Small intestine (tissue), 7 donors: ENCODE data around the gene TUBG2. TPM values are rescaled to one million over a fixed set of nuclear protein-coding genes. Genes with fewer than 3 reads are reported as not detected.

ENCODE experiments used
- DNase-seq, 2 donors: peaks; one replicate each; pipeline versions ENCODE4 v3.0.0 to v3.0.0-alpha.2; 2013
- FAIRE-seq: peaks from 2 replicates; lab custom pipeline; 2012; peaks lifted over from hg19 to GRCh38; lab: Jason Lieb, UNC
- H3K27ac ChIP-seq, 3 donors: one replicate each; pipeline ENCODE4 v1.5.1; 2013; ENCODE audit warnings: low read length in 2 of 3, mild to moderate bottlenecking in 2 of 3, control low read depth in 1 of 3, inconsistent platforms in 1 of 3, low read depth in 1 of 3, moderate library complexity in 1 of 3
- H3K27me3 ChIP-seq, 3 donors: one replicate each; pipeline ENCODE4 v1.6.1; 2013; ENCODE audit warnings: low read length in 3 of 3, inconsistent platforms in 1 of 3; ENCODE audit not compliant: control insufficient read depth in 3 of 3, insufficient read depth in 3 of 3
- H3K36me3 ChIP-seq, 3 donors: one replicate each; pipeline ENCODE4 v1.6.1; 2013; ENCODE audit warnings: low read length in 3 of 3, inconsistent platforms in 1 of 3, low read depth in 1 of 3, mild to moderate bottlenecking in 1 of 3, moderate library complexity in 1 of 3; ENCODE audit not compliant: control insufficient read depth in 3 of 3, insufficient read depth in 2 of 3
- H3K4me1 ChIP-seq, 3 donors: one replicate each; pipeline ENCODE4 v1.6.1; 2013; ENCODE audit warnings: low read length in 2 of 3, inconsistent platforms in 1 of 3, low read depth in 1 of 3, mild to moderate bottlenecking in 1 of 3, moderate library complexity in 1 of 3; ENCODE audit not compliant: control insufficient read depth in 3 of 3, insufficient read depth in 2 of 3
- H3K4me3 ChIP-seq, 3 donors: one replicate each; pipeline ENCODE4 v1.5.1; 2013; ENCODE audit warnings: low read length in 3 of 3, control low read depth in 1 of 3, inconsistent platforms in 1 of 3, low read depth in 1 of 3, mild to moderate bottlenecking in 1 of 3, moderate library complexity in 1 of 3
- H3K9me3 ChIP-seq, 2 donors: one replicate each; pipeline ENCODE4 v1.6.1; 2013; ENCODE audit warnings: low read depth in 1 of 2, low read length in 1 of 2; ENCODE audit not compliant: control insufficient read depth in 2 of 2, insufficient read depth in 1 of 2
- WGBS, 3 donors: extraction: QIAGEN DNeasy Blood & Tissue Kit; methylation state at CpG; one replicate each; pipeline ENCODE4 v1.1.7; 2013; 5-methylcytosine and 5-hydroxymethylcytosine counted together
- polyA plus RNA-seq, 4 donors: library from polyadenylated mRNA; stranded (reverse) in 3 of 4; unstranded in 1 of 4; fragments of 200-250 nt in 3 of 4; fragments of 120-200 nt in 1 of 4; gene quantifications; one replicate each; pipeline versions ENCODE4 v1.2.1 to v1.2.3, GENCODE V29; 2013
- donor health status: healthy with polysubstance abuse.
- donor health status: control.
- donor health status: control.
- donor health status: Bipolar disorder and iron deficiency.
- donor health status: healthy.

TUBG2 gene
- polyA plus RNA-seq, 4 donors: 1.3 to 15.4 (median 4.9) TPM

- peaks cover 0 to 78% (median 2%) of the 10 kb centered on the region in 3 donors for H3K27me3 ChIP-seq
- H3K27ac ChIP-seq: no peak overlapping the region
- DNase-seq (peak in 1 of 2 donors; percentile 44), FAIRE-seq (no peak)
- peaks cover 0 to 1% of the 10 kb centered on the region in 2 donors for H3K9me3 ChIP-seq
- peaks cover 0 to 22% (median 0%) of the 10 kb centered on the region in 3 donors for H3K36me3 ChIP-seq
- WGBS, 3 donors: 6 to 21% (median 10%) methylated on average over 23 to 25 of the region's 25 CpGs
- H3K4me1 ChIP-seq: peaks cover 0 to 82% (median 15%) of the 10 kb centered on the region in 3 donors
- H3K4me3 ChIP-seq: peak overlapping the region in 1 of 3 donors; percentile 48
Measured at GRCh38 chr17:42683407-42684034, 24.4 kb downstream of the TUBG2 start.

DNA sequence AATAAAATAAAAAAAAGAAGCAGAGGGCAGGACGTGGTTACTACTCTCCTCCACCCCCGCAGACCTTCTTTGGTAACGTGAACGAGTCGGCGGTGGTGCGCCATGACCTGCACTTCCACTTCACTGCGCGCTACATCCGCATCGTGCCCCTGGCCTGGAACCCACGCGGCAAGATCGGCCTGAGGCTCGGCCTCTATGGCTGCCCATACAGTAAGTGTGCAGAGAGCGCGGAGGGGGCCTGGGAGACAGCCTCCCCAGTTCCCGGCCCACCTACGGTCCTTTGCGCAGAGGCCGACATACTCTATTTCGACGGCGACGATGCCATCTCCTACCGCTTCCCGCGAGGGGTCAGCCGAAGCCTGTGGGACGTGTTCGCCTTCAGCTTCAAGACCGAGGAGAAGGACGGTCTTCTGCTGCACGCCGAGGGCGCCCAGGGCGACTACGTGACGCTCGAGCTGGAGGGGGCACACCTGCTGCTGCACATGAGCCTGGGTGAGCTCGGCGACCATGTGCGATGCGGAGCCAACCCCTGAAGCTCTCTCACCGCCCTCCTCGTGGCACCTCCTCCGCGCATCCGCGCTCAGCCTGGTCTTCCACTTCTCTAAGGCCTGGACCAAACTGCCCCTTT is 26.0 kb downstream of the TUBG2 start:
- peaks cover 0 to 27% (median 0%) of the 10 kb centered on the region in 3 donors for H3K36me3 ChIP-seq
- peaks cover 0 to 68% (median 14%) of the 10 kb centered on the region in 3 donors for H3K4me1 ChIP-seq
- WGBS, 3 donors: 30 to 64% (median 54%) methylated on average over 49 to 50 of the region's 50 CpGs
- H3K27me3 ChIP-seq: peaks cover 0 to 87% (median 2%) of the 10 kb centered on the region in 3 donors
- peak in 1 of 2 donors; percentile 38 for DNase-seq
- no peak for FAIRE-seq
- peaks cover 0 to 1% of the 10 kb centered on the region in 2 donors for H3K9me3 ChIP-seq
- no peak overlapping the region for H3K4me3 ChIP-seq
- no peak overlapping the region for H3K27ac ChIP-seq

DNA sequence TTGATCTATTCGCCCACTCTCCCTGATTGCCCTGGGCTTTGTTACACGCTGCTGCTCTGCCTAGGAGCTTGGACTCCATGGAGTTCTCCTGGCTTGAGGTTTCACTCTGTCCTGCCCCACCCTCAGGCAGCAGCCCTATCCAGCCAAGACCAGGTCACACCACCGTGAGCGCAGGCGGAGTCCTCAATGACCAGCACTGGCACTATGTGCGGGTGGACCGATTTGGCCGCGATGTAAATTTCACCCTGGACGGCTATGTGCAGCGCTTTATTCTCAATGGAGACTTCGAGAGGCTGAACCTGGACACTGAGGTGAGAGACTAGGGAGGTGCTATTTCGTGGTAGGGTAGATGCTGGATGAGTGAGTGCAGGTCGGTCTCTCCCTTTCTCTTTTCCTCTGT is 26.7 kb downstream of the TUBG2 start:
- peak in 1 of 2 donors; percentile 24 for DNase-seq
- Histone ChIP-seq H3K27me3 (peaks cover 0 to 85% (median 2%) of the 10 kb centered on the region in 3 donors), H3K9me3 (peaks cover 0 to 1% of the 10 kb centered on the region in 2 donors), H3K36me3 (peaks cover 0 to 30% (median 0%) of the 10 kb centered on the region in 3 donors), H3K4me1 (peaks cover 0 to 62% (median 10%) of the 10 kb centered on the region in 3 donors), H3K4me3 (no peak overlapping the region), H3K27ac (no peak overlapping the region)
- FAIRE-seq: no peak
- 28 to 65% (median 54%) methylated on average over 14 of the region's 14 CpGs for WGBS, 3 donors

- FAIRE-seq (no peak), DNase-seq (peak in 1 of 2 donors; percentile 21)
- no peak overlapping the region for H3K4me3 ChIP-seq
- peaks cover 0 to 1% of the 10 kb centered on the region in 2 donors for H3K9me3 ChIP-seq
- H3K27ac ChIP-seq: no peak overlapping the region
- WGBS, 3 donors: 31 to 63% (median 54%) methylated on average over 32 of the region's 32 CpGs
- peaks cover 0 to 56% (median 10%) of the 10 kb centered on the region in 3 donors for H3K4me1 ChIP-seq
- H3K27me3 ChIP-seq: peaks cover 0 to 79% (median 2%) of the 10 kb centered on the region in 3 donors
- H3K36me3 ChIP-seq: peaks cover 0 to 32% (median 0%) of the 10 kb centered on the region in 3 donors
Measured at GRCh38 chr17:42686520-42687128, 27.5 kb downstream of the TUBG2 start.

- 66 to 79% (median 74%) methylated on average over 27 of the region's 27 CpGs for WGBS, 3 donors
- peaks cover 0 to 1% of the 10 kb centered on the region in 2 donors for H3K9me3 ChIP-seq
- H3K4me3 ChIP-seq: no peak overlapping the region
- peaks cover 0 to 45% (median 5%) of the 10 kb centered on the region in 3 donors for H3K4me1 ChIP-seq
- H3K27me3 ChIP-seq: peaks cover 0 to 69% (median 0%) of the 10 kb centered on the region in 3 donors
- FAIRE-seq: no peak
- no peak for DNase-seq
- no peak overlapping the region for H3K27ac ChIP-seq
- peaks cover 0 to 41% (median 0%) of the 10 kb centered on the region in 3 donors for H3K36me3 ChIP-seq
Measured at GRCh38 chr17:42687707-42688320, 28.7 kb downstream of the TUBG2 start.

DNA sequence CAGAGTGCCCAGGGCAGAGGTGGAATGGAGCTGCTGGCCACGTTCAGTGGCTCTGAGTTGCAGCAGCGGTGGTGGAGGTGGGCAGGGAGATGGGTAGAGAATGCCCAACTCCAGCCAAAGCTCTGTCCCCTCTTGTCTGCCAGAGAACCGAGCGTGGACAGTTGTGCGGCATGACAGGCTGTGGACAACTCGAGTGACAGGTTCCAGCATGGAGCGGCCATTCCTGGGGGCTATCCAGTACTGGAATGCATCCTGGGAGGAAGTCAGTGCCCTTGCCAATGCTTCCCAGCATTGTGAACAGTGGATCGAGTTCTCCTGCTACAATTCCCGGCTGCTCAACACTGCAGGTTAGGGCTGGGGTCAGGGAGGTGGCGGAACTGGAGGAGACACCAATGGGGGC is 31.5 kb downstream of the TUBG2 start:
- no peak for DNase-seq
- Histone ChIP-seq H3K4me1 (peaks cover 0 to 21% (median 0%) of the 10 kb centered on the region in 3 donors), H3K9me3 (no peaks in the 10 kb centered on the region), H3K36me3 (peaks cover 0 to 40% (median 0%) of the 10 kb centered on the region in 3 donors), H3K4me3 (no peak overlapping the region), H3K27me3 (peaks cover 0 to 41% (median 0%) of the 10 kb centered on the region in 3 donors), H3K27ac (no peak overlapping the region)
- FAIRE-seq: no peak
- 84 to 87% (median 85%) methylated on average over 10 of the region's 10 CpGs for WGBS, 3 donors

- Histone ChIP-seq H3K9me3 (no peaks in the 10 kb centered on the region), H3K4me1 (peaks cover 0 to 17% (median 0%) of the 10 kb centered on the region in 3 donors), H3K36me3 (peaks cover 0 to 39% (median 0%) of the 10 kb centered on the region in 3 donors), H3K27ac (no peak overlapping the region), H3K27me3 (peaks cover 0 to 36% (median 0%) of the 10 kb centered on the region in 3 donors), H3K4me3 (no peak overlapping the region)
- no peak for FAIRE-seq
- DNase-seq: no peak
- WGBS, 3 donors: 86 to 91% (median 89%) methylated on average over 12 of the region's 12 CpGs
Measured at GRCh38 chr17:42691021-42691545, 32.0 kb downstream of the TUBG2 start.
